Spleen (tissue), 7 donors: Measurements from ENCODE around the gene CLEC3A.

Source experiments
- POLR2A ChIP-seq, 3 donors: fragments of 450-650 bp; IDR thresholded peaks; one replicate each; pipeline ENCODE4 v1.5.1; 2017; ENCODE audit warnings: antibody characterized with exemption in 3 of 3, mild to moderate bottlenecking in 1 of 3
- POLR2AphosphoS5 ChIP-seq, 3 donors: sonication (generic); formaldehyde crosslinking; IDR thresholded peaks; one replicate each; pipeline ENCODE4 v1.5.1; 2017; ENCODE audit warnings: antibody characterized with exemption in 3 of 3
- TF ChIP-seq, protein P1 (sequence below), 11 experiments: fragments of 200-600 bp in 7 of 11; fragments of 450-650 bp in 4 of 11; sonication (generic) in 4 of 11; IDR thresholded peaks in 8 of 11; conservative IDR thresholded peaks in 3 of 11; 1 replicate in 7 of 11; 2 replicates in 4 of 11; pipeline versions ENCODE4 v1.4.0 to v1.8.0; 2016 to 2021; ENCODE audit warnings: antibody characterized with exemption in 11 of 11, inconsistent platforms in 4 of 11, mild to moderate bottlenecking in 1 of 11
- donor health status: DM: no; HTN: no; CAD: no; lungs with moderate emphysema.
- donor health status: DM: no; HTN: no; CAD: no.
- donor health status: DM: no; HTN: no; CAD: no.

DNA sequence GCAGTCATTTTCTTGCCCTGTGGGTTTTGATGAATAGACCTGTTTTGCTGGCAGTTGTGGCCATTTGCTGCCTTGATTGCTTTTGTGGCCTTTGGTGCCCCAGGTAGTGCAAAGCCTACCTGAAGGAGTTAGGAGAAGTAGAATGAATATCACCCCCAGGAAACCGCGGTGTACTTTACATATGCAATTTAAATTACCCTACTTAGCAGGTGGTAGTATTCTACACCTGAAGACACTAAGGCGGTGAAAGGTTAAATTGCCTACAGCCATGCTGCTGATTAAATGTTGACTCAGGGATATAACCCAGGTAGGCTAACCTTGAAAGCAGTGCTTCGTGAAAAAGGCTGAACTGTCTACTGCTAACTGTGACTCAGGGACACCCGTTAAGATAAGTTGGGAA, 49.9 kb downstream of the CLEC3A start:
- TF ChIP-seq, protein P1, sequence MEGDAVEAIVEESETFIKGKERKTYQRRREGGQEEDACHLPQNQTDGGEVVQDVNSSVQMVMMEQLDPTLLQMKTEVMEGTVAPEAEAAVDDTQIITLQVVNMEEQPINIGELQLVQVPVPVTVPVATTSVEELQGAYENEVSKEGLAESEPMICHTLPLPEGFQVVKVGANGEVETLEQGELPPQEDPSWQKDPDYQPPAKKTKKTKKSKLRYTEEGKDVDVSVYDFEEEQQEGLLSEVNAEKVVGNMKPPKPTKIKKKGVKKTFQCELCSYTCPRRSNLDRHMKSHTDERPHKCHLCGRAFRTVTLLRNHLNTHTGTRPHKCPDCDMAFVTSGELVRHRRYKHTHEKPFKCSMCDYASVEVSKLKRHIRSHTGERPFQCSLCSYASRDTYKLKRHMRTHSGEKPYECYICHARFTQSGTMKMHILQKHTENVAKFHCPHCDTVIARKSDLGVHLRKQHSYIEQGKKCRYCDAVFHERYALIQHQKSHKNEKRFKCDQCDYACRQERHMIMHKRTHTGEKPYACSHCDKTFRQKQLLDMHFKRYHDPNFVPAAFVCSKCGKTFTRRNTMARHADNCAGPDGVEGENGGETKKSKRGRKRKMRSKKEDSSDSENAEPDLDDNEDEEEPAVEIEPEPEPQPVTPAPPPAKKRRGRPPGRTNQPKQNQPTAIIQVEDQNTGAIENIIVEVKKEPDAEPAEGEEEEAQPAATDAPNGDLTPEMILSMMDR (IDR thresholded peaks at IDR 0.05 in 8 of 11, conservative IDR thresholded peaks at IDR 0.05 in 3 of 11): no peak
- TF ChIP-seq POLR2AphosphoS5 (IDR thresholded peaks at IDR 0.05) (no peak), POLR2A (IDR thresholded peaks at IDR 0.05) (no peak)
